Measurements from ENCODE around the gene SEPTIN5.
"Not testable (repeated sequence)": the region's sequence is repeated elsewhere in the genome, so short reads cannot be mapped to it uniquely, and the experiment has no call there.

The SEPTIN5 gene

DNA sequence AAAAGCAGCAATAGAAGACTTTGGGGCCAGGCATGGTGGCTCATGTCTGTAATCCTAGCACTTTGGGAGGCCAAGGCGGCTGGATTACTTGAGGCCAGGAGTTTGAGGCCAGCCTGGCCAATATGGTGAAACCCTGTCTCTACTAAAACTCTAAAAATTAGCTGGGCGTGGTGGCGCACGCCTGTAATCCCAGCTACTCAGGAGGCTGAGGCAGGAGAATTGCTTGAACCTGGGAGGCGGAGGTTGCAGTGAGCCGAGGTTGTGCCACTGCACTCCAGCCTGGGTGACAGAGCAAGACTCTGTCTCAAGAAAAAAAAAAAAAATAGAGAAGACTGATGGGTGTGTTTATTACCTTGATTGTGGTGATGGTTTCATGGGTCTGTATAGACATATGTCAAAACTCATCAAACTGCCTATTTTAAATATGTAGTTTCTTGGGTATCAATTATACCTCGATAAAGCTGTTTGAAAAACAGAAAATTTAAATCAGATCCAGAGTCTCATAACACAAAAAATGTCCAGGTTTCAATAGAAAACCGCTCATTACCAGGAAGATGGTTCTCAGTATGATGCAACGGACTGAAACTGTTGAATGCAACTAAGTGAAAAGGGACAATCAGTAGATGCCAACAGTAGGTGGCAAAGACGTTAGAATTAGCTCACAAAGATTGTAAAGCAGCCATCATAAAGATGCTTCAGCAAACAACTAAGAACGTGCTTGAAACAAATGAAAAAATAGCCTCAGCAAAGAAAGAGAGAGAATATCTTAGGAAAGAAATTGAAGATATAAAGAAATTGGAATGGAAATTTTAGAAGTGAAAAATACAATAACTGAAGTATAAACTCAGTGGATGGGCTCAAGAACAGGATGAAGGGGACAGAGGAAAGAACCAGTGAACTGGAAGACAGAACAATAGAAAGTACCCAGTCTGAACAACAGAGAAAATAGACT, 33.1 kb upstream of the SEPTIN5 start:
- DNase-seq, result no peak

- DNase-seq, result no peak
Observed at GRCh38 chr22:19681863-19682245, 32.4 kb upstream of the SEPTIN5 start.

DNA sequence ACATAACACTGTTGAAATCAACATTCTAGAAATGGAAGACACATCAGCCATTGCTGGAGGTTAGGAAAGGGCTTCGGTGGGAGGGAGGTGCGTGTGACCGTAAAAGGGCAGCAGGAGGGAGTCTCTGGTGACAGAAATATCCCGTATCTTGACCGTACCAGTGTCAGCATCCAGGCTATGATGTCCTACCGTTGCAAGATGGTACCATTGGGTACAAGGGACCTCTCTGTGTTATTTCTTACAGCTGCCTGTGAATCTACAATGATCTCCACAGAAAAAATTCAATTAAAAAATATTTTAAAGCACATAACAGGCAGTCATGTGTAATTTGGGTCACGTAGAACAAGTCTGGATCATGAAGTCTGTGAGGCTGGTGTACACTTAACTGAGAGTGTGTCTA, 27.4 kb upstream of the SEPTIN5 start:
- no peak for DNase-seq

GRCh38 chr22:19687561-19688300, 26.6 kb upstream of the SEPTIN5 start:
- DNase-seq, result no peak

GRCh38 chr22:19688301-19689290, 25.7 kb upstream of the SEPTIN5 start:
- no peak for DNase-seq

DNA sequence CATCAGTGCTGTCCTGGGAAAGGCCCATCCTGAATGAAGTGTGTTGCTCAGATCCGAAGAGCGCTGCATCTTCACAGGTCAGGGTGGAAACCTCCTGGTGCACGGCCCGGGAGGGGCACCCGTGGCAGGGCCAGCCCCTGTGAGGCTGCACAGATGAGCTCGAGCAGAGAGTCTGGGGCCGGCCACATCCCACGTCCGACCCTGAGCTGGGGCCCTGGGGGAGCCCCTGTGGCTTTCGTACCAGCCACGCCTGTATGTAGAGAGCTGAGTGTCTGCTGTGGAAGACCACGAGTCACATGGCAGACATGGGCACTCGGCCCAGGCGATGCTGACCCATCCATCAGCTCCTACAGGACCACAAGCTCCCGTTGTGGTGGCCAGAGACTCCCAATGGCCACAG, 24.9 kb upstream of the SEPTIN5 start:
- no peak for DNase-seq

- DNase-seq, result no peak
Observed at GRCh38 chr22:19691007-19691720, 23.1 kb upstream of the SEPTIN5 start.

- DNase-seq, result no peak
Observed at GRCh38 chr22:19691721-19692341, 22.5 kb upstream of the SEPTIN5 start.

- DNase-seq, result no peak
Observed at GRCh38 chr22:19693581-19693980, 20.7 kb upstream of the SEPTIN5 start.

DNA sequence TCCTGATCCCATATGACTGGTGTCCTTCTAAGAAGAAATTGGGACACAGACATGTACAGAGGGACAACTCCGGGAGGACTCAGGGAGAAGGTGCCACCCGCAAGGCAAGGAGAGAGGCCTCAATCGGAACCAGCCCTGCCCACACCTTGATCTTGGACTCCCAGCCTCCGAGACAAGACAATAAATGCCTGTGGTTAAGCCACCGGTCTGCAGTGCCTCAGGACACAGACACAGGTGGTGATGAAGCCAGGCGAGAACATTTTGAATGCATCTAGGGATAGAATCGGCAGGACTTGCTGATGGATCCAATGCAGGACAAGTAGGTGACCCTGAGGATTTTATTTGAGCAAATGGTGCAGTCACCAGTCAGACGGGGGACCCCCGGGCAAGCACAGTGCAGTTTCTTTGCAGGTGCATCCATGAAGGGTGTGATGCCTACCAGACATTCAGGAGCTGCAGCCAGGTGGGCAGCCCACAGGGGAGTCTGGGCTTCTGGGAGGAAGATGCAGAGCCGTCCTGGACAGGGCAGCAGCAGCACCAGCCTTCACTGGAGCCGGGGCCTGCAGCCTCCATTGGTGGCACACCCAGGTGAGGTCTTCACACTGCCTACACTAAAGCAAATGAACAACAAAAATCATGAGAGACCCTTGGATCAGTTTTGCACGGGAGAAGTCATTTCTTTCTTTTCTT, 20.2 kb upstream of the SEPTIN5 start:
- no peak for DNase-seq

DNA sequence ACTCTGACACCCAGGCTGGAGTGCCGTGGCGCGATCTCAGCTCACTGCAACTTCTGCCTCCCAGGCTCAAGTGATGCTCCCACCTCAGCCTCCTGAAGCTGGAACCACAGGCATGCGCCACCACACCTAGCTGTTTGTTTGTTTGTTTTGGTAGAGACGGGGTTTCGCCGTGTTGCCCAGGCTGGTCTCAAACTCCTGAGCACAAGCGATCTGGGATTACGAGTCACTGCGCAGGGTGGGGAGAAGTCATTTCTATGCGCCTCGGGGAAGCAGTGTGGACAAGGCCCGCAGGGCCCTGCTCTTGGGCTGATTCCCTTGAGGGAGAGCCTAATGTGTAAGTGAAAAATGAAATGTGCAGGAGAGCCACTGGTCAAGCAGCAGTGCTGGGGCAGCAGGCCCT, 19.6 kb upstream of the SEPTIN5 start:
- no peak for DNase-seq

DNA sequence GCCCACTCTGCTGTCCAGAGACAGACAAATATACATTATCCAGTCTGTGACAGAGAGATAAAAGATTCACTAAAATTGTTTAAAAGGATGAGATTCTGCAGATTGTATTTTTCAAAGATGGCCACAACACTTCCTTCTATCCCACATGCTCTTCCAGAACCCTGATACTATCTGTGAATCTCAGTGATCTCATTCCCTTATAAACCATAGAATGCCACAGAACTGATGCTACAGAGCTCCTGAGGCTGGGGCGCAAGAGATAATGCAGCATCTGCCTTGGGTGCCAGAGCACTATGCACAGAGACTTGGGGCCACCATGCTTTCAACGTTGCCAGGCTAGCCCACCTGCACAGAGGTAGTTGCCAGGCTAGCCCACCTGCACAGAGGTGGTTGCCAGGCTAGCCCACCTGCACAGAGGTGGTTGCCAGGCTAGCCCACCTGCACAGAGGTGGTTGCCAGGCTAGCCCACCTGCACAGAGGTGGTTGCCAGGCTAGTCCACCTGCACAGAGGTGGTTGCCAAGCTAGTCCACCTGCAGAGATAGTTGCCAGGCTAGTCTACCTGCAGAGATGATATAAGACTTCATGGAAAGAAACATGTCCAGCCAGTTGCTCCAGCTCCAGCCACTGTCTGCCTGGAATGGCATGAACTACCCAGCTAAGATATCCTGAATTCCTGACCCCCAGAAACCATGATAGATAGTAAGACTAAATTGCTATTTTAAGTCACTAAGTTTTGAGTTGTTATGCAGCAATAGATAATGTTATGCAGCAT, 17.6 kb upstream of the SEPTIN5 start:
- DNase-seq, result no peak

DNA sequence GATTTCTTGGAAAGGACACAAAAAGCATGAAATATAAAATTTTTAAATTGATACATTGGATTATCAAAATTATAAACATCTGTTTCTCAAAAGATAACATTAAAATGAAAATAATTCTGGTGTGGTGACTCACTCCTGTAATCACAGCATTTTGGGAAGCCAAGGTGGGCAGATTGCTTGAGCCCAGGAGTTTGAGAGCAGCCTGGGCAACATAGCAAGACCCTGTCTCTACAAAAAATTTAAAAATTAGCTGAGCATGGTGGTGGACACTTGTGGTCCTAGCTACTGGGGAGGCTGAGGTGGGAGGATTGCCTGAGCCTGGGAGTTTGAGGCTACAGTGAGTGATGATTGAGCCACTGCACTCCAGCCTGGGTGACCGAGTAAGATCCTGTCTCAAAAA, 16.4 kb upstream of the SEPTIN5 start:
- DNase-seq, result not testable (repeated sequence)

GRCh38 chr22:19700790-19701419, 13.4 kb upstream of the SEPTIN5 start:
- no peak for DNase-seq

DNA sequence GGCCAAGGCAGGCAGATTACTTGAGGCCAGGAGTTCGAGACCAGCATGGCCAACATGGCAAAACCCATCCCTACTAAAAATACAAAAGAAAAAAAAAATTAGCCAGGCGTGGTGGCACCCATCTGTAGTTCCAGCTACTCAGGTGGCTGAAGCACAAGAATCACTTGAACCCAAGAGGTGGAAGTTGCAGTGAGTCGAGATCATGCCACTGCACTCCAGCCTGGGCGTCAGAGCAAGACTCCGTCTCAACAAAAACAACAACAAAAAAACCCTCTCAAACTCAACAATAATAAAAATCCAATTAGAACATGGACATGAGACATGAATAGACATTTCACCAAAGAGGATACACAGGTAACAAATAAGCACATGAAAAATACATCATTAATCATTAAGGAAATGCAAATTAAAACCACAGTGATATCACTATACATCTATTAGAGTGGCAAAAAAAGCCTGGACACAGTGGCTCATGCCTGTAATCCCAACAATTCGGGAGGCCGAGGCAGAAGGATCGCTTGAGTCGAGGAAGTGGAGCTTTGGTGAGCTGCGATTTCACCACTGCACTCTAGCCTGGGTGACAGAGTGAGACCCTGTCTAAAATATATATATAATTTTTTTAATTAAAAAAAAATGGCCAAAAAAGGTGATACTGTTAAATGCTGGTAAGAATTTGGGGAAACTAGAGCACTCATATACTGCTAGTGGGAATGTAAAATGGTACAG, 12.7 kb upstream of the SEPTIN5 start:
- DNase-seq, result no peak

- DNase-seq, result no peak
Observed at GRCh38 chr22:19703869-19704268, 10.4 kb upstream of the SEPTIN5 start.

GRCh38 chr22:19704355-19705015, 9.8 kb upstream of the SEPTIN5 start:
- no peak for DNase-seq

DNA sequence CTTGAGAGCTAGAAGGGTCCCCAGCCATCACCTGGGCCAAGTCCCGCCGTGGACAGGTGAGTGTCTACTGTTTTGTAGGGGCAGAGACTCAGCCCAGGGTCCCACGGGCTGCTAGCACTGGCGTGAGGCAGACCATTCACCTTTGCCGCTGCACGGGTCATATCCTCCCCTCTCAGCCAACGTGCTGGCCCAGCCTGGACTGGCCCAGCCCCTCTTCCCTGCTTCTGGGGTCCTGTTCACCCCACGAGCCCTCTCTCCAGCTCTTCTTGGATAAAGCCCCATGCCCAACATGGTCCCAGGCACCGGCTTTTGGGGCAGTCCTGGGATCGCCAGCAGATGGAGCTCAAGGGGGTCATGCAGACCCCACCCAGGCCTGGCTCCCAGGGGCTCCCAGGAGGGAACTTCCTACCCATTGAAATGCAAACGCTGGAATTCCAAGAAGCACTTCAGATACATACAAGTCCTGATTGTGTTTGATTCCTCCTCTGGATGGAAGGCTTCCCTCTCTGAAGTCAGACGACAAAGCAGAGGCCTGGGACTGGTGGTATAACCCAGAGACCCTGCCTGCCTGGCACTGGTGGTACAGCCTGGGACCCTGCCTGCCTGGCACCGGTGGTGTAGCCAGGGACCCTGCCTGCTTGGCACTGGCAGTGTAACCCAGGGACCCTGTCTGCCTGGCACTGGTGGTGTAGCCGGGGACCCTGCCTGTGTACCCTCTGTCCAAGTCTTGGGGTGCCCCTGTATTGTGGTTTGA, 8.9 kb upstream of the SEPTIN5 start:
- DNase-seq, result no peak

All from 8988T (cell line).